ENCODE measurements around the gene GPC5. TPM values are rescaled to one million over a fixed set of nuclear protein-coding genes. Genes with fewer than 3 reads are reported as not detected.

GPC5 gene
- total and polyA plus RNA-seq, 2 of the 8 experiments (the other 6 are each of a cell fraction or from before 2014, with no cell fraction given) = 0.20 to 0.39 TPM

DNA sequence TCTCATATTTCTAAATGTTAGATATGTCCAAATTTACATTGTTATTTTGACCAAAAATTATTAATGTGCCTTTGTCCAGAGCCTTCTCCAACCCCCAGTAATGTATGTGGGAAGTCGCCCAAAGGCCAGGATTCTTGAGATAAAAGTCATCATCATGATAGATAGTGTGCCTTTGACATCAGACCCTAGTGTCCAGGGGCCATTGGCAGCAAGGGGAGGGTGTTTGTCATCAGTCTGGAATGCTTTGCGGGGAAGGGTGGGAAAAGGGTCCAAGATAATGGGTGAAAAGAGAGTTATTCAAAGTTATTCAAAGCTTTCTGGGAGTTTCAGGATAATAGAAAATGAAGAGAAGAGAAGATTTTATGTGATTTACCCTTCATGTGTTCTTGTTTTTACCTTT lies 918.6 kb downstream of the GPC5 start:
- H4K8ac ChIP-seq (ENCODE audit: extremely low read depth, insufficient read depth, low read length) = no peak overlapping the region
- no peak overlapping the region for H3K23ac ChIP-seq (ENCODE audit: insufficient read length)
- TF ChIP-seq CBX5 (IDR thresholded peaks at IDR 0.05; ENCODE audit: low read depth, low read length) = no peak
- no peak for TF ChIP-seq MAFK (IDR thresholded peaks at IDR 0.05; ENCODE audit: low read depth, low read length)
- no peak for TF ChIP-seq EP300 (IDR thresholded peaks at IDR 0.05; ENCODE audit: borderline replicate concordance in 1 of 2, low read depth in 2 of 2, low read length in 2 of 2)
- TF ChIP-seq, protein P1, sequence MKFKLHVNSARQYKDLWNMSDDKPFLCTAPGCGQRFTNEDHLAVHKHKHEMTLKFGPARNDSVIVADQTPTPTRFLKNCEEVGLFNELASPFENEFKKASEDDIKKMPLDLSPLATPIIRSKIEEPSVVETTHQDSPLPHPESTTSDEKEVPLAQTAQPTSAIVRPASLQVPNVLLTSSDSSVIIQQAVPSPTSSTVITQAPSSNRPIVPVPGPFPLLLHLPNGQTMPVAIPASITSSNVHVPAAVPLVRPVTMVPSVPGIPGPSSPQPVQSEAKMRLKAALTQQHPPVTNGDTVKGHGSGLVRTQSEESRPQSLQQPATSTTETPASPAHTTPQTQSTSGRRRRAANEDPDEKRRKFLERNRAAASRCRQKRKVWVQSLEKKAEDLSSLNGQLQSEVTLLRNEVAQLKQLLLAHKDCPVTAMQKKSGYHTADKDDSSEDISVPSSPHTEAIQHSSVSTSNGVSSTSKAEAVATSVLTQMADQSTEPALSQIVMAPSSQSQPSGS (IDR thresholded peaks at IDR 0.05; ENCODE audit: low read length) = no peak
- TF ChIP-seq KDM1A (IDR thresholded peaks at IDR 0.05; ENCODE audit: borderline replicate concordance, low read length) = no peak
- no peak for FAIRE-seq
- peak overlapping the region; percentile 77 for H3K14ac ChIP-seq (ENCODE audit: insufficient read length)
- no peaks in the 10 kb centered on the region for H3K9me3 ChIP-seq (ENCODE audit: insufficient read depth in 2 of 2, low read depth in 1 of 2, low read length in 1 of 2)
- no peak overlapping the region for H3K56ac ChIP-seq (replicated peaks; ENCODE audit: insufficient read length, low read depth, low read length)
- no peak overlapping the region for H3K27ac ChIP-seq (ENCODE audit: low read depth, low read length)
- H3K79me1 ChIP-seq (ENCODE audit: low read depth, low read length) = no peaks in the 10 kb centered on the region
- ChIA-PET CTCF (ENCODE audit: partially characterized antibody) (no interaction called here), POLR2A (ENCODE audit: partially characterized antibody) (no interaction called here)
- H2BK12ac ChIP-seq (ENCODE audit: low read depth, low read length) = no peak overlapping the region
- no peaks in the 10 kb centered on the region for H3K27me3 ChIP-seq (replicated peaks in 1 of 4; ENCODE audit: control insufficient read depth in 3 of 4, extremely low read depth in 1 of 4, insufficient read depth in 3 of 4, low read length in 3 of 4)
- H4K20me1 ChIP-seq (replicated peaks in 1 of 2; ENCODE audit: control insufficient read depth in 1 of 2, insufficient read depth in 2 of 2, low read length in 2 of 2) = no peaks in the 10 kb centered on the region
- no peak overlapping the region for H4K91ac ChIP-seq (replicated peaks; ENCODE audit: insufficient read length, low read length)
- H3K4ac ChIP-seq (replicated peaks; ENCODE audit: insufficient read length, low read depth, low read length) = no peak overlapping the region
- H3K9ac ChIP-seq (replicated peaks in 1 of 4; ENCODE audit: extremely low read depth in 1 of 4, low read depth in 3 of 4, low read length in 3 of 4) = no peak overlapping the region
- H3K18ac ChIP-seq (ENCODE audit: extremely low read depth, low read length) = no peak overlapping the region
- no peak overlapping the region for H3K4me3 ChIP-seq (ENCODE audit: extremely low read depth in 1 of 4, insufficient read depth in 2 of 4, low read depth in 3 of 4, low read length in 4 of 4)
- H3K79me2 ChIP-seq (ENCODE audit: control insufficient read depth in 1 of 2, insufficient read depth in 2 of 2, low read length in 2 of 2) = no peaks in the 10 kb centered on the region
- H2BK5ac ChIP-seq (ENCODE audit: low read depth, low read length) = no peak overlapping the region
- H3K23me2 ChIP-seq (ENCODE audit: low read depth, low read length) = no peaks in the 10 kb centered on the region
- no peak overlapping the region for H2AFZ ChIP-seq (ENCODE audit: low read length)
- no peak overlapping the region for H2BK20ac ChIP-seq (ENCODE audit: low read length)
- no peak overlapping the region for H2AK5ac ChIP-seq (ENCODE audit: low read depth, low read length)
- H3K4me2 ChIP-seq (ENCODE audit: insufficient read depth in 1 of 2, low read depth in 2 of 2, low read length in 2 of 2) = no peak overlapping the region
- H3K36me3 ChIP-seq (ENCODE audit: control insufficient read depth in 2 of 4, insufficient read depth in 4 of 4, low read length in 3 of 4) = no peaks in the 10 kb centered on the region
- no peaks in the 10 kb centered on the region for H3K4me1 ChIP-seq (replicated peaks in 1 of 4; ENCODE audit: control insufficient read depth in 3 of 4, insufficient read depth in 4 of 4, low read length in 3 of 4)
- no peak for DNase-seq (ENCODE audit: low read depth in 1 of 2, low spot score in 2 of 2)
- 85% methylated on average over 2 of the region's 2 CpGs; no CpG with 5 or more reads in 1 of the 2 experiments for WGBS, 2 experiments (ENCODE audit: extremely low coverage in 1 of 2, insufficient coverage in 1 of 2, insufficient read length in 1 of 2, insufficient replicate concordance in 2 of 2, low coverage in 1 of 2, low lambda C conversion rate in 2 of 2, missing lambda C conversion rate in 1 of 2)
- no peak overlapping the region for H2BK120ac ChIP-seq (replicated peaks; ENCODE audit: low read depth, low read length)
- H4K5ac ChIP-seq (ENCODE audit: insufficient read length, low read depth, low read length) = no peak overlapping the region
- no peak overlapping the region for H2BK15ac ChIP-seq (ENCODE audit: low read length)

Measured in H1 (cell line).